GM19455 (cell line): Measurements from ENCODE around the gene FBLN5.

ENCODE experiments used
- ATAC-seq: cut with Tn5 transposase; IDR thresholded peaks from one replicate; pipeline ENCODE4 v1.9.1; 2021; ENCODE audit not compliant: unreplicated experiment

The FBLN5 gene, protein sequence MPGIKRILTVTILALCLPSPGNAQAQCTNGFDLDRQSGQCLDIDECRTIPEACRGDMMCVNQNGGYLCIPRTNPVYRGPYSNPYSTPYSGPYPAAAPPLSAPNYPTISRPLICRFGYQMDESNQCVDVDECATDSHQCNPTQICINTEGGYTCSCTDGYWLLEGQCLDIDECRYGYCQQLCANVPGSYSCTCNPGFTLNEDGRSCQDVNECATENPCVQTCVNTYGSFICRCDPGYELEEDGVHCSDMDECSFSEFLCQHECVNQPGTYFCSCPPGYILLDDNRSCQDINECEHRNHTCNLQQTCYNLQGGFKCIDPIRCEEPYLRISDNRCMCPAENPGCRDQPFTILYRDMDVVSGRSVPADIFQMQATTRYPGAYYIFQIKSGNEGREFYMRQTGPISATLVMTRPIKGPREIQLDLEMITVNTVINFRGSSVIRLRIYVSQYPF

GRCh38 chr14:91947475-91948184, at the start of gene FBLN5:
FBLN5 (minus strand) TSS chr14:91947694; CDS start chr14:91947229, 465 bp downstream.
- no peak for ATAC-seq

DNA sequence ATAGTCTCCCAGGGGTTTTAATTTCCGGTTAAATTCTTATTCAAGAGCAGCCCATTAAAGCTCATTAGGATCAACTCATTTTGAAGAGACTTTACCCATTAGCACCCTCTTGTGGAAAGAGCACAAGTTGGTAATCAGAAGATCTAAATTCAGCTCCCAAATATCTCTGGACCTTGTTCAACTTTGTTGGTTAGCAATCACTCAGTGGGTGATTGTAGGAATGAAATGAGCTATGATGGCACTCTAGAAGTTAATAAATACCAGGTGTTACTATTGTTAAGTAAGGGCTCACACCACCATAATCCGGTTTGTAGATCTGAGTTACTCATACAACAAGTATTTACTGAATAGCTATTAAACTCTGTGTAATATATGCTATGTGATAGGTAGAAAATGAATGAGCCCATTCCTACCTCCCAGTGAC, 49.5 kb upstream of the FBLN5 start:
- no peak for ATAC-seq

DNA sequence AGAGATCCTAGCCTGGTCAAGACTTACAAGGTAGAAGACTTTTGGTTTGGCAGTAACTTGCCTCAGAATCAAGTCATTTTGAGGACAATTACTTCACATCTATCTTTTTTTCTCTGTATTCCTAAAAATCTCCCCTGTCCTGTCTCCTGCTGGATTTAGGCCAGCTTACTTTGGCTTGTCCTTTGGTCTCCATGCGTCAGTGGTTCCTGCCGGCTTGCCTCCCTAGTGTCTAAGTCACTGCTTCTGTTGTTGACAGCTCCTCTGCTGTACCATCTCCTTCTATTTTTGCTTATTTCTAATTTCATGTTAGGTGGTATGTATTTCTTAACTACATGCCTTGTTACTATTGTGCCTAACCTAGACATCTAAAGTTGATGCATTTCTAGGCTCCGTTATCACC, 39.7 kb upstream of the FBLN5 start:
- ATAC-seq = no peak

- ATAC-seq = no peak
Measured at GRCh38 chr14:91985521-91986255, 38.2 kb upstream of the FBLN5 start.

DNA sequence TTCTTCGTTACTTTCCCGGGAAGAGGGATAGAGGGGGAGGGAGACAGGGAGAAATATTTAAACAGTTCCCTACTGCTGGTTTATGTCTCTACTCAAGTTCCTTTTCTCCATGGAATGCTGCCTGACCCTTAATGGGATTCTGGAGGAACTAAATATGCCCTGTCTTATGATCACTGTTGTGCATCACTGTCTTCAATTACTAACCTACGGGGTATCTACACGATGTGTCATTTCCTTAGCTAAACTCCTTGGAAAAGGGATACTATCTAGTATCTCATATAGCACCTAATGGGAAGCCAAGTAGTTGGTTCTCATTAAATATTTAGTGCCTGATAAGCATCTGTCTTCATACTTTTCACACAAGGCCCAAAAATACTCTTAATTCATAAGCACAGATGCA, 37.5 kb upstream of the FBLN5 start:
- ATAC-seq = no peak

GRCh38 chr14:91983588-91983987, 36.1 kb upstream of the FBLN5 start:
- no peak for ATAC-seq

GRCh38 chr14:91980157-91980556, 32.7 kb upstream of the FBLN5 start:
- peak; percentile 69 for ATAC-seq

- ATAC-seq = no peak
Measured at GRCh38 chr14:91977884-91978283, 30.4 kb upstream of the FBLN5 start.

GRCh38 chr14:91975763-91976162, 28.3 kb upstream of the FBLN5 start:
- no peak for ATAC-seq

GRCh38 chr14:91971188-91971778, 23.8 kb upstream of the FBLN5 start:
- no peak for ATAC-seq

DNA sequence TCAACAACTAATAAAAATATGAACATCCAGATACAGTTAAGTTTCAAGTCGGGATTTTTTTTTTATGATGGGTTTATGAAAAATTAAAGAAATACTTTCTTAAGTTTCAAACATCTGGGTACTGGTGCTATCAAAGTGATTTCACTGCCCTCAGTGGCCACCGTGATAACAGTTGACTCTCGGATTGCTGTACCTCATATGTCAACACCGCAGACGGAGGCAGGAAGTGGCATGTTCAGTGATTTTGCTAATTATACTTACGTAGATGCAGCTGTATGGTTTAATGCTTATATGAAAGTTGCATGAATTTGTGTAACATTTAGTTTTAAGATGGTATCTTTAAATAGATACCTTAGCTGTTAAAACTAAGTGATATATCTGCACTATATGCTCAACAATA, 20.8 kb upstream of the FBLN5 start:
- ATAC-seq = no peak

DNA sequence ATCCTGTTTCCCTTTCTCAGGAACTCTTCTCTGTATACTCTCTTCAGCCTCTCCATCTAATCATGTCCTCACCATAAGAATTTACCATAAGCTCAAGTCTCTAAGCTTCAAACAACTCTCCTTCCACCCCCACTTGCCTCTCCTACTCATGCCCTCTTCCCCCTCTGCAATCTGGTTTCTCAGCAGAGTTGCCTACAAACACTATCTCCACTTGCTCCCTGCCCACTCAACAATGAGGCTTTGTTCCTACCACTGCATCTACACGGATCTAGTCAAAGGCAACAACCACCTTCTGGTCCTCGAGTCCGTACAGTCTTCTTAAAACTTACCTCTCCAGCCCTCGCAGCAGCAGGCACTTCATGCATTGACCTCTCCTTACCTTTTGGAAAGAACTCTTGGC, 17.2 kb upstream of the FBLN5 start:
- ATAC-seq = no peak

GRCh38 chr14:91964011-91964410, 16.5 kb upstream of the FBLN5 start:
- ATAC-seq = no peak

- ATAC-seq = no peak
Measured at GRCh38 chr14:91963465-91963864, 16.0 kb upstream of the FBLN5 start.

DNA sequence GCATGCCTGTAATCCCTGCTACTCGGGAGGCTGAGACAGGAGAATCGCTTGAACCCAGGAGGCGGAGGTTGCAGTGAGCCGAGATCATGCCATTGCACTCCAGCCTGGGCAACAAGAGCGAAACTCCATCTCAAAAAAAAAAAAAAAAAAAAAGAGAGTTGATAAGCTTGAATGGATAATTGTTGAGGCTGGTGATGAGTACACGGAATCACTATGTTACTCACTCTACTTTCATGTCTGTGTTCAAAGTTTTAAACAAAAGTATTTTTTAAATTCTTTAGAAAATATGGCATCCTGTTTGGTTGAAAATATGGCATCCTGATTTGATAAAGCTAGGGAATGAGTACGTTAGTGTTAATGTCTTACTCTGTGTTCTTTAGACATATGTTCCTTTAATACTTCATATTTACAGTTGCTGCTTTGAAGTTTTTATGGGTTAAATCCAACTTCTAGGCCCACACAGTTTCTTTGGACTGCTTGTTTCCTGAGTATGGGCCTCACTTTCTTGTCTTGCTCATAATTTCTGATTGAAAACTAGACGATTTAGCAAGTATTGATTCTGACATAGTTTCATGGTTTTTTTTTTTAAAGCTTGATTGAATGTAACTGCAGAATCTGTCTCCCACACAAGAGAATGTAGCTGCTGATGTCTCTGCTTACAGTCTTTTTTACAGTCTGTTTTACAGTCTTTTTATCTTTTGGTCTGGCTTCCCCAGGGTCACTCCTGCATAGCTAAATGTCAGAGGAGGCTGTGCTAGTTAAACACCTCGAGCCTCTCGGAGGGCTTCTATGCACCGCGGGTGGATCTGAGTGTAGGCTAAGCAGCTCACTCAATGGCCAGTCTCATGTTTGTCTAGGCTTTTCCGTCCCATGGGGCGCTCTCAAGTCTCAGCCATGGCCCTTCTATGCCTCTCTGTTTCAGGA, 14.1 kb upstream of the FBLN5 start:
- no peak for ATAC-seq

DNA sequence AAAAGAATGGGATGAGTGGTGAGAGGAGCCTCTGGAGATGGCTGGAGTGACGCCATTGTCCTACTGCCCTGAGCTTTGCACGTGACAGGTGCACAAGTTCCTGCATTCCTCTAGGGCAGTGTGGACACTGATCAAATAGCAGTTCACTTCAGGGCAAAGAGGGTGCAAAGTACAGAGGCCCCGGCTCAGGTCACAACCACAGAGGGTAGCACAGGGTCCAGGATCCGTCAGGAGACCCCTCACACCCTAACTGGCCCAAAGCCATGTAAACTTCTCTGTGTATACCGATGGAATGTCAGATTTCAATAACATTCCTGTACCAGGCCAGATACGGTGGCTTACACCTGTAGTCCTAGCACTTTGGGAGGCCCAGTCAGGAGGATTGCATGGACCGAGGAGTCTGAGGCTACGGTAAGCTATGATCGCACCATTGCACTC, 10.4 kb upstream of the FBLN5 start:
- no peak for ATAC-seq

- ATAC-seq = no peak
Measured at GRCh38 chr14:91956616-91957015, 9.1 kb upstream of the FBLN5 start.

DNA sequence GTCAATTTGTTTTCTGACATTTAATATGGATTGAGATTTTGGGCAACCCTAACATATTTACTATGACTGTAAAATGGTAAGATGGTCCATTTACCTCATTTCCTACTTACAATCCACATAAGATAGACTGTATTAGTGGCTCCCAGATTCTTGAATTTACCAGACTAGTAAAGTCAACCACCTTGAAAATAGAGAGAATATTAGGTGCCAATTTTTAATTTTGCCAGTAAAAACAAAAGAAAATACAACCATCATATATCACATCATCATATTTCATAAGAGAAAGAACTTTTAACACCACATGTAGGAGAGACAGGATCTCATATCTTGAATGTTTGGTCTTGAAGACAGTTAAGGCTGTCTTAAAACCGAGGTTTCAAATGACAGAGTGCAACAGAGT, 7.7 kb upstream of the FBLN5 start:
- ATAC-seq = no peak

DNA sequence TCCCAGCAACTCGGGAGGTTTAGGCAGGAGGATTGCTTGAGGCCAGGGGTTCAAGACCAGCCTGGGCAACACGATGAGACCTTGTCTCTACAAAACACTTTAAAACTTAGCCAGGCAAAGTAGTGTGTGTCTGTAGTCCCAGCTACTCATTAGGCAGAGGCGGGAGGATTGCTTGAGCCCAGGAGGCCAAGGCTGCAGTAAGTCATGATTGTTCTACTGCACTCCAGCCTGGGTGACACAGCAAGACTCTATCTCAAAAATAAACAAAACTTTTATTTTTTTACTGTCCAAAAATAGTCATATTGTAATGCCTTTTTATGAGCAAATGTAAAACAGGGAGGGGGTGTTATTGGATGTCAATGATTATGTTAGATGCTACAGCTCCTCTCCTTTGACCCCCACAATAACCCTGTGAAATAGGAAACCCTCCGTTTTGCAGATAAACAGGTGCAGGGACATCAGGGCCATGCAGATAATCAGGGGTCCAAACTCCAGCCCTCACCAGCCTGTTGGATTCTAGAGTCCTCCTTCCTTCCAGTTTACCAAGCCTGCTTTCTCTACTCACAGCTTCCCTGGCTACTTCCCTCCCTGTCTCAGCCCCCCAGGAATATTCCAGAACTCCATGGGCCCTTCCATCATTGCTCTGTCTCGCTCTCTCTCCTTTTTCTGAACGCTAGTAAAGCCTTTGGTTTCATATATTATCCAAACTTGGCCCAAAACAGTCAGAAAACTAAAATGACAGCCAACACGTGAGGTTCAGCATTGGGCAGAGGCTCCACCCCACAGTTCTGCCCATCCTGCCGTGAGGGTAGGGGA, 5.9 kb upstream of the FBLN5 start:
- no peak for ATAC-seq
